Fibroblast of lung (primary cell): Measurements from ENCODE around the gene PEF1.

Experiments used
- CTCF ChIP-seq, 2 donors: IDR thresholded peaks in 1 of 2; conservative IDR thresholded peaks in 1 of 2; 1 replicate in 1 of 2; 2 replicates in 1 of 2; pipeline ENCODE4 v1.5.1; 2011 to 2012; ENCODE audit warnings: low read length in 2 of 2, control low read depth in 1 of 2, inconsistent platforms in 1 of 2, low read depth in 1 of 2, mild to moderate bottlenecking in 1 of 2
- EZH2 ChIP-seq: IDR thresholded peaks from 2 replicates; pipeline ENCODE4 v1.5.1; 2012; ENCODE audit warnings: low read length, control low read depth, mild to moderate bottlenecking; ENCODE audit errors: missing control alignments

DNA sequence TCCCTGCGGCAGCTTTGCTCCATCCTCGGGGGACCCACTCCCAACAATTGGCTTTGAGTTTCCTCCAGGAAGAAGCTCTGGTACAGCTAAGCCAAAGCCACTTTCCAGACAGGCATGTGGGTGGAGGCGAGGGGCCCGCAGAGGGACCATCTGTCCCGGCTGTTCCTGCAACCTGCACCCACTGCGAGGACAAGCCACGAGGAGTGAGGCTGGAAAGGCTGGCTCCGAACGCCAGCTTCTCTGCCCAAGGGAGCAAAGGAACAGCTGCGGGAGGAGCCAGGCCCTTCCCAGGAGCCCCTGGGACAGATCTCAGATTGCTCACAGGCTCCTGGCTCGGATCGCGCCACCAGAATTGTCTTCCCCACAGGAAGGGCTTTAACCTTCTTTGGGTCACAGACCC, 28.3 kb upstream of the PEF1 start:
- TF ChIP-seq CTCF (conservative IDR thresholded peaks at IDR 0.05 in 1 of 2, IDR thresholded peaks at IDR 0.05 in 1 of 2; ENCODE audit: low read depth in 1 of 2, low read length in 2 of 2) (no peak), EZH2 (no peak)
